ENCODE data around the gene UNC13B.
"Not testable (repeated sequence)": the region's sequence is repeated elsewhere in the genome, so short reads cannot be mapped to it uniquely, and the experiment has no call there.

Gene UNC13B

GRCh38 chr9:35395706-35396101 lies 233.9 kb downstream of the UNC13B start:
- DNase-seq, result no peak

GRCh38 chr9:35396560-35397215 lies 234.9 kb downstream of the UNC13B start:
- DNase-seq, result no peak

- DNase-seq, result no peak
Observed at GRCh38 chr9:35397216-35397698, 235.4 kb downstream of the UNC13B start.

DNA sequence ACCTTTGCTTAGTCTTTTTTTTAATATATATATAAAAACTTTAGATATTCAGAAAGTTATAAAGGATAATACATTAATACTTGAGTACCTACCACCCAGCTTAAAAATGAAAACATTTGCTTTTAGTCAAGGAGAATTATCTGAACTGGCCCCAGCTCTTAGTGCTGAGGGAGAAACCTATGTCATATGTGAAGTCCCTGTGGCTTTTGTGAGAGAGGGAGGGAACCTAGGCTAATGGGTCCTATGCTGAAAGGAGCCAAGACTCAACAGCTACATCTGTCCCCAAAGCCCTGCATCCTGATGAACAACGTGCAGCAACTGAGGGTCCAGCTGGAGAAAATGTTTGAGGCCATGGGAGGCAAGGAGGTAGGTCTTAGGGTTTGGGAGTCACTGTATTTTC lies 236.1 kb downstream of the UNC13B start:
- no peak for DNase-seq

DNA sequence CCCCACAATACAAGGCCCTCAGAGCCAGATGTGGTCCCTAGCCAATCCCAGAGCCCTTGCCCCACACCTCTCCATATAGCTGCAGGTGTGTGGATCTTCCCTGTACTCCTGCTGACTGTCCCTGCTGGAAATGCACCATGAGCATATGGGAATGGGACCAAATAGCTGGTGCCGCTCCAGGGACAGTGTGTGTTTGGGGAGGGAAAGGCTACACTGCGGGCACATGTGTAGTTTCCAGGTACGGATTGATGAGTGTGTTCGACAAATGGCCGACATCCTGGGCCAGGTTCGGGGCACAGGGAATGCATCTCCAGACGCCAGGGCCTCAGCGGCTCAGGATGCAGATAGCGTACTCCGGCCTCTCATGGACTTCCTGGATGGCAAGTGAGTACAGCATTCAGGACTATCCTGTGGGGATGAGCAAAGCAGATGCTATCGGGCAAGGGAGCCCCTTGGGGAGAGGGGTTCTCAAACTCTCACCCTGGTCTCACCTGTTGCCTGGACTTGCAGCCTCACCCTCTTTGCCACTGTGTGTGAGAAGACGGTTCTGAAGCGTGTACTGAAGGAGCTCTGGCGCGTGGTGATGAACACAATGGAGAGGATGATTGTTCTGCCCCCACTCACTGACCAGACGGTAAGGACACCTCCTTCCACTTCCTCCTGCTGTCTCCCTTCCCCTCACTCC lies 237.0 kb downstream of the UNC13B start:
- DNase-seq, result no peak

DNA sequence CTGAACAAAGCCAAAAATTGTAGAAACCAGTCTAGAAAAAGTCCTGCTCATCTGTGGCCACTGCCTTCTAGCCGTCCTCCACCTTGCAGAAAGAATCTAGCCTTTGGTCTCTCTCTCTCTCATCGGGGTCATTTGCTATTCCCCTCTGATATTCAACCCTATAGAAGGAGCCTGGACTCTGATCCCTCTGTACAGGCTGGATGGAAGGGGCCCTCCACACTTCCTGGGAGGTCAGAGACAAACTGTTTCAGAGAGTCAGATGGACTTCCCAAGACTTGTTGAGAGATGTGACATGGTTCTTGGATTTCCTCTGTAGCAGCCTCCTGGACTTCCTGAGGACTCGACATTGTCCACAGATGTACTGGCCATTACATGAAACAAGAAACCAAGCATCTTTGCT lies 243.1 kb downstream of the UNC13B start:
- no peak for DNase-seq

GRCh38 chr9:35406183-35406959 lies 244.6 kb downstream of the UNC13B start:
- peak; percentile 30 for DNase-seq

DNA sequence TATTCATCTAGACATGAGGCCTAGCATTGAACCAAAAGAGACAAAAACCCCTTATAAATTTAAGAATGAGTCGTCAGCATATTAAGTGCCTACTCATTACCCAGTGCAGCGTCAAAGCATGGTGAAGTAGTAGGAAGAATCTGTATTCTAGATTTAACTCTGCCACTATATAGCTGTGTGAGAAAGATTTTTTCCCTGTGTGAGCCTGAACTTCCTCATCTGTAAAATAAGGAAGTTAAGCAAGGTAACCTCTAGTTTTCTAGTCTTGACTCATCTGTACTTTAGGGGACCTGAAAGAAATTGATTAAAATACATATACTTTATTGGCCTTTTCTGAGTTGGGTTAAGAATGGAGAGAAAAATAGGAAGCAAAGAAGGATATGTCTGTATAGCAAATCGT lies 246.0 kb downstream of the UNC13B start:
- no peak for DNase-seq

- not testable (repeated sequence) for DNase-seq
Observed at GRCh38 chr9:35409434-35409833, 247.6 kb downstream of the UNC13B start.

DNA sequence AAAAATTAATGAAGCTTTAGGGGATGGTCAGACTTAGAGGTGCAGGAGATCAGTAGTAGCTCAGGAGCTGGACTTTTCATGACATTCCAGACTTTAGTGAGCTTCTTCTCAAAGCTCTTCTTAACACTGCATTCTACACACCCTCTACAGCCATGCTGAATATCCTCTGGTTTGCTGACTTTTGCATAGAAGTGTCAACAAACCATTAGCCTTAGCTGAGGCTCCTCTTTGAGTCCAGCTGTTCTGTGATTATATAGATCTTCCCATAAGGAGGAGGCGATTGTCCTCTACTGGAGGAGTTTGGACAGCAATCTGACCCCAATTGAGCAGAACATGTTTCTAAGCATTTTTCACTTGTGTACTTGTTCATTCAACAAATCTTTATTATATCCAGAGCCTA lies 253.1 kb downstream of the UNC13B start:
- no peak for DNase-seq

DNA sequence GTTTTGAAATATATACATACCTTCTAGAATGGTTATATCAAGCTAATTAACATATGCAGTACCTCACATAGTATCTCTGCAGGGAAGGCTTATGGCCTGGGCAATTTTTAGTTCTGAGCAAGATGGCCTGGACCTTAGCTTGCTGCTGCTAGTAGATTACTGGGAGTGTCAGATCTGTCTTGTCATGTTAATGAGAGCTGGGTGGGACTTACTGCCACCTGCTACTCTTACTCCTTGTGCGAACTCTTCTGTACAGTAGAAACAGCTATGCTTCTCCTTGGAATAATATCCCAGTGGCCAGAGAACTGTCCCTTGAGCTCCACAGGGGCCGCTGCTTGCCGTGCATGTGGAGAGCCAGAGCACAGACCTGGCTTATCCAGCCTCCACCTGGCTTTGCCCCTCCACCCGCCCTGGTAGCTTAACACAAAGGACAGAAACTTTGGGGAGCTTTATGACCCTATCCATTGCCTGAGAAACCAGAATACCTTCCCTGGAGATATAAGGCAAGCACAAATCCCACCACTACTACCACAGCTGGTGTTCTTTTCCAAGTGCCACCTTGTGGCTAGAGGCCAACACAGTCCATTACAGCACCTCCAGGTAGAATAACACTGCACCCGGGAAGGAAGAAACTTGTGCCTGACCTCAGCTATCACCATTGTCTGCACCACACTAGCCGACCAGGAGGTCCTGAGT lies 253.7 kb downstream of the UNC13B start:
- no peak for DNase-seq

DNA sequence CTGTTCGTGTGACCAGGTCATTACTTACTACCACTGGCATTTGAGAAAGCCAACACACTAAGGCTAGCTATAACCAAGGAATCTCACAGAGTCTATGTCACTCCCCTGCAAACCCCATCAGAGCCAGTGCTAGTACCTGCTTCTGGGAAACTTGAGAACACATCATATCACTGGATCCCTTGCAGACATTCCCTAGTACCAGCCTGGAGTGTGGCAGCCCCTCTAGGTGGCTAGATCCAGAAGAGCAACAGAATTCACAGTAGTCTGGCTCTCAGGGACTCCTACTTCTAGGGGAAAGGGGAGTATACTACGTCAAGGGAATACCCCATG lies 254.3 kb downstream of the UNC13B start:
- no peak for DNase-seq

GRCh38 chr9:35422346-35422745 lies 260.5 kb downstream of the UNC13B start:
- no peak for DNase-seq

DNA sequence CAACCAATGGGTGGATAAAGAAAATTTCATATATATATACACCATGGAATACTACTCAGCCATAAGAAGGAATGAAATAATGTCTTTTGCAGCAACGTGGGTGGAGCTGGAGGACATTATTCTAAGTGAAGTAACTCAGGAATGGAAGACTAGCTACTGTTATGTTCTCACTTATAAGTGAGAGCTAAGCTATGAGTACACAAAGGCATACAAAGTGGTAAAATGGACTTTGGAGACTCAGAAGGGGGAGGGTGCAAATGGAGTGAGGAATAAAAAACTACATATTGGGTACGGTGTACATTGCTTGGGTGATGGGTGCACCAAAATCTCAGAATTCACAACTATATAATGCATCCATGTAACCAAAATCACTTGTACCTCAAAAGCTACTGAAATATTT lies 260.9 kb downstream of the UNC13B start:
- DNase-seq, result no peak

DNA sequence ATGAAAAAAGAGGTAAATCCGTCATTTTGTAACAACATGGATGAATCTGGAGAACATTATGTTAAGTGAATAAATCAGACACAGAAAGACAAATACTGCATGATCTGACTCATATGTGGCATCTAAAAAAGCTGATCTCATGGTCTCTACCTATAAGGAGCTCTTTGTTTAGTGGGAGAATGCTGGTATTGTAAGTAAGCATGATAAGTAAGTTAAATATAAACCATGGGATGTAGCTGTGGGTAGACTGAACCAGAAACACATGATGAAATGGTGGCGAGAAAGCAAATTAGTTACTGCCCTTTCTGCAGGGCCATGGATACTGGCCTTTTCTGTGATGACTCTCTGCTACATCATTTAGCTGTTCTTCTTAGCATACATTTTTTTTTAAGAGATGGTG lies 261.7 kb downstream of the UNC13B start:
- no peak for DNase-seq

GRCh38 chr9:35424356-35425352 lies 262.8 kb downstream of the UNC13B start:
- DNase-seq, result no peak

DNA sequence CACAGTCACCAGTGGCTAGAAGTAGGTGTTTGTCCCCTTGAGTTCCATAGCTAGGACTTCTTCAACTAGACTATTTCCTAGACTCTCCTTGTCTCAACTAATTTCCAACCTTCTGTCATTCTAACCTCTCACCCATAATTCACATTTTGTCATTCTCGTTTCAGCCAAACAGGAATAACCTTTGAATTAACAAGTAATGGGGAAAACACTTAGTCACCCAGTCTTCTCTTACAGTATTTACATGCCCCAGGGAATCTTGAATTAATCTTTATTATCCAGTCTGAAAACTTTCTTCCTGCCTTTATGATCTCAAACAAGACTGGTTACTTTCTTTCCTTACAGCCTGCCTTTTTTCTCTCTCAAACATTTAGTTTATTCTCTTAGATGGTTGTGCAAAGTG lies 264.8 kb downstream of the UNC13B start:
- no peak for DNase-seq

DNA sequence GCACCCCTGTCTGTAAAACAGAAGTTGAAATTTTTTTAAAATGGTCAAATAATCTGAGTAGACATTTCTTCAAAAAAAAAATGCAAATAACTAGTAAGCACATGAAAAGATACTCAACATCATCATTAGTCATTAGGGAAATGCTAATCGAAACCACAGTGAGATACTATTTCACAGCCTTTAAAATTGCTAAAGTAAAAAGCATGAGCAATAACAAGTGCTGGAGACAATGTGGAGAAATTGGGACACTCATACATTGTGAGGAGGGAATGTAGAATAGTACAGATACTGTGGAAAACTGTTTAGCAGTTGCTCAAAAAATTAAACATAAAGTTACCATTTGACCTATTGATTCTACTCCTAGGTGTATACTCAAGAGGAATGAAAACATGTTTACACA lies 269.7 kb downstream of the UNC13B start:
- DNase-seq, result no peak

DNA sequence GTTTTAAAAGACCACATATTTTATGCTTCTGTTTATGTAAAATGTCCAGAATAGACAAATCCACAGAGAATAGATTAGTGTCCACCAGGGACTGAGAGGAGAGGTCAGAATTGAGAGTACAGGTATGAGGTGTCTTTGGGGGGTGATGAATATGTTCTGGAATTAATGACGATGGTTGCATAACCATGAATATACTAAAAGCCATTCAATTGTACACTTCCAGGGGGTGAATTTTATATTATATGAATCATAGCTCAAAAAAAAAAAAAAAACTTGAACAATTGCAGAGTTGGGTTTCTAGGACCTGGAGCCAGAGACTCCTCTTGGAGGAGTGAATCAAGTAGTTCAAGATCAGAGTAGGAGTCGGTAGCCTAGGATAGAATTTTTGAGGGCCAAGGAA lies 270.3 kb downstream of the UNC13B start:
- no peak for DNase-seq

DNA sequence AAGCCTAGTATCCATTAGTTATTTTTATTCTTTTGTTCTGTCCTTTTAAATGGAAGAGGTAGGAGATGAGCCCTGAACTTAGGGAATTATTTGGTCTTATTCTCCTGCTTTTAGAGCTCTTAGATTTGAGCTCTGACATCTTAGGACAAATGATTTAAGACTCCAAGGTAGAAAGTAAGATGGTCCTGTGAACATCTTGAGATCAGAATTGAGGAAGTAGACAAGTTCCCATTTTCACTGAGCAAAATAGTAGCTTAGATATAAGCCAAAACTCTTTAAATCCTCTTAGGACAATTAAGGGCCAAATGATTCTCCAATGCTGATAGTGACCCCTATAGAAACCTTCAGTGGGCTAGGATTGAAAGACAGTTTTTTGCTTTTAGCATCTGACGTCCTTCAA lies 275.1 kb downstream of the UNC13B start:
- DNase-seq, result no peak

GRCh38 chr9:35446012-35446411 lies 284.2 kb downstream of the UNC13B start:
- no peak for DNase-seq

DNA sequence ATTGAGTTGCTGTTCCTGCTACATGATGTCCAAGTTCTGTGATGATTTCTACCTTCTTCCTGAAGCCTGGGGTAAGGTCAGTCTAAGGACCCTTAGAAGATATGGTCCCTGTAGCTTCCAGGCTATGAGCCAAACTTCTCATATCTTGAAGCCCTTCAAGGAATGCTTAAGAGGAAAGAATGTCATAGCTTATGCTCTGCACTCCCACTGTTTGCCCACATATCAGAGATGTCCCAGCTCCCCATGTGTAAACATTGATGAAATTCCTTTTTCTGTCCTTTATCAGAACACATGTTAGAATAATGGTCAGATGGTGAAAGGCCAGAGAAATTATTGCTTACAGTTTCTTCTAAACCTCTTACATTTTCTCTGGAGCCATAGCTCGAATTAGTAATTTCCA lies 286.7 kb downstream of the UNC13B start:
- DNase-seq, result no peak

Measured in CD4-positive, alpha-beta T cell treated with Interleukin-15 for 1 hour (primary cell).